NCI-H146 (cell line): ENCODE data around the gene TIAM2.
"Not testable (repeated sequence)": the region's sequence is repeated elsewhere in the genome, so short reads cannot be mapped to it uniquely, and the experiment has no call there.

ENCODE experiments used
- DNase-seq: peaks from one replicate; lab custom pipeline; 2025; lab: John Stamatoyannopoulos, UW

The TIAM2 gene

GRCh38 chr6:155100591-155100990, 105.5 kb downstream of the TIAM2 start:
- DNase-seq: no peak

GRCh38 chr6:155103083-155103645, 108.0 kb downstream of the TIAM2 start:
- DNase-seq: not testable (repeated sequence)

- no peak for DNase-seq
Observed at GRCh38 chr6:155103816-155104366, 108.8 kb downstream of the TIAM2 start.

GRCh38 chr6:155106456-155107115, 111.5 kb downstream of the TIAM2 start:
- no peak for DNase-seq

GRCh38 chr6:155107432-155108069, 112.4 kb downstream of the TIAM2 start:
- DNase-seq: no peak

- DNase-seq: no peak
Observed at GRCh38 chr6:155108070-155108820, 113.1 kb downstream of the TIAM2 start.

- no peak for DNase-seq
Observed at GRCh38 chr6:155110721-155111120, 115.6 kb downstream of the TIAM2 start.

GRCh38 chr6:155112757-155113156, 117.6 kb downstream of the TIAM2 start:
- peak; percentile 33 for DNase-seq

- DNase-seq: no peak
Observed at GRCh38 chr6:155115893-155116570, 120.9 kb downstream of the TIAM2 start.

GRCh38 chr6:155116571-155116910, 121.4 kb downstream of the TIAM2 start:
- DNase-seq: no peak

GRCh38 chr6:155117256-155117655, 122.1 kb downstream of the TIAM2 start:
- DNase-seq: no peak

- DNase-seq: no peak
Observed at GRCh38 chr6:155117785-155118184, 122.7 kb downstream of the TIAM2 start.

- DNase-seq: not testable (repeated sequence)
Observed at GRCh38 chr6:155119201-155119600, 124.1 kb downstream of the TIAM2 start.

- DNase-seq: no peak
Observed at GRCh38 chr6:155120034-155120433, 124.9 kb downstream of the TIAM2 start.

- no peak for DNase-seq
Observed at GRCh38 chr6:155121294-155121693, 126.2 kb downstream of the TIAM2 start.

GRCh38 chr6:155121699-155122098, 126.6 kb downstream of the TIAM2 start:
- no peak for DNase-seq

GRCh38 chr6:155122199-155122950, 127.3 kb downstream of the TIAM2 start:
- DNase-seq: no peak

GRCh38 chr6:155123520-155123919, 128.4 kb downstream of the TIAM2 start:
- DNase-seq: no peak

GRCh38 chr6:155125906-155126305, 130.8 kb downstream of the TIAM2 start:
- no peak for DNase-seq

- DNase-seq: no peak
Observed at GRCh38 chr6:155126727-155127439, 131.8 kb downstream of the TIAM2 start.

GRCh38 chr6:155128977-155129376, 133.9 kb downstream of the TIAM2 start:
- no peak for DNase-seq
